ENCODE results near the gene SPATC1L. TPM values are rescaled to one million over a fixed set of nuclear protein-coding genes. Genes with fewer than 3 reads are reported as not detected.

The SPATC1L gene
- total RNA-seq, 1 experiment from 2014 or later, result 12.7 TPM

GRCh38 chr21:46215436-46216131, 31.3 kb upstream of the SPATC1L start:
- no peak for DNase-seq (ENCODE audit: low spot score)

GRCh38 chr21:46214478-46215340, 30.4 kb upstream of the SPATC1L start:
- no peak for DNase-seq (ENCODE audit: low spot score)

- DNase-seq (ENCODE audit: low spot score), result no peak
Observed at GRCh38 chr21:46213620-46214286, 29.5 kb upstream of the SPATC1L start.

GRCh38 chr21:46212721-46213484, 28.6 kb upstream of the SPATC1L start:
- DNase-seq (ENCODE audit: low spot score), result no peak

- no peak for DNase-seq (ENCODE audit: low spot score)
Observed at GRCh38 chr21:46211786-46212720, 27.8 kb upstream of the SPATC1L start.

- DNase-seq (ENCODE audit: low spot score), result no peak
Observed at GRCh38 chr21:46211376-46211775, 27.1 kb upstream of the SPATC1L start.

- no peak for DNase-seq (ENCODE audit: low spot score)
Observed at GRCh38 chr21:46210378-46211136, 26.3 kb upstream of the SPATC1L start.

- DNase-seq (ENCODE audit: low spot score), result no peak
Observed at GRCh38 chr21:46208761-46209721, 24.8 kb upstream of the SPATC1L start.

GRCh38 chr21:46207920-46208591, 23.8 kb upstream of the SPATC1L start:
- DNase-seq (ENCODE audit: low spot score), result no peak

- DNase-seq (ENCODE audit: low spot score), result no peak
Observed at GRCh38 chr21:46207006-46207919, 23.0 kb upstream of the SPATC1L start.

GRCh38 chr21:46206163-46207005, 22.1 kb upstream of the SPATC1L start:
- no peak for DNase-seq (ENCODE audit: low spot score)

GRCh38 chr21:46205766-46206162, 21.5 kb upstream of the SPATC1L start:
- DNase-seq (ENCODE audit: low spot score), result no peak

GRCh38 chr21:46205166-46205565, 20.9 kb upstream of the SPATC1L start:
- no peak for DNase-seq (ENCODE audit: low spot score)

- no peak for DNase-seq (ENCODE audit: low spot score)
Observed at GRCh38 chr21:46203203-46203600, 18.9 kb upstream of the SPATC1L start.

- DNase-seq (ENCODE audit: low spot score), result no peak
Observed at GRCh38 chr21:46202592-46203202, 18.4 kb upstream of the SPATC1L start.
